ENCODE data around the gene DSTN.

DNA sequence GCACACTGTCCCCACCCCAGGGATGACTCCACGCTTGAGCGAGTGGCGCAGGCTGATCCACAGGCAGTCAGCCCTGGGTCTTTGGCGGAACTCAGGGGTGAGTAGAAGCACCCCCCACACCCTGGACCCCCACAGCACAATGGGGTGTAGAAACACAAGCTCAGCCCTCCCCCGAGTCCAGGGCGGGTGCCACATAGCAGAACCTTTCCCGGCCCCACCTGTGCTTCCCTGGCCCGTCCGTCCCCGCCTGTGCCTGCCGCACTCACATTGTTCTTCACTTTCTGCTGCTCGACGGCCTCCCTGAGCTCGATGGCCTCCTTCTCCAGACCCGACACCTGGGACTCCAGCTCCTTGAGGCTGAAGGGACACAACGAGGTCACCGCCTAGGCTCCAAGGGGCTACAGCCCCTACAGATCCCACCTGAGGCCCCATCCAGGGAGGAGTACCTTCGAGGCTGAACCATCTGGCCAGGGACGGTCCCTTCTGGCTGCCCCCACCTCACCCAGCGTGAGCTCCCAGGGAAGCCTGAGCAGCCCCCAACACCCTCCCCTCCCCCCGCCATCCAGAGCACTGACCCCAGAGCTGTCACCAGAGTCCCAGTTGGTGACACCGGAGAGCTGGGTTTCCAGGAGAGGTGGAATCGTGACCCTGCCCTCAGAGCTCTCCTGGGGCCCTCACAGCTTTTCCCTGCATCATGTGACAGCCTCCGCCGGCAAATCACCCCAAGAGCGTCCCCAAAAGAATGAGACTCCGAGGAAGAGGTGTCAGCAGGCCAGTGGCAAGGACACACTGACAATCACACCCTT, 55.6 kb downstream of the DSTN start:
- no peak for TF ChIP-seq SMC3 (IDR thresholded peaks at IDR 0.05; ENCODE audit: low read depth, low read length)
- TF ChIP-seq, protein P1, sequence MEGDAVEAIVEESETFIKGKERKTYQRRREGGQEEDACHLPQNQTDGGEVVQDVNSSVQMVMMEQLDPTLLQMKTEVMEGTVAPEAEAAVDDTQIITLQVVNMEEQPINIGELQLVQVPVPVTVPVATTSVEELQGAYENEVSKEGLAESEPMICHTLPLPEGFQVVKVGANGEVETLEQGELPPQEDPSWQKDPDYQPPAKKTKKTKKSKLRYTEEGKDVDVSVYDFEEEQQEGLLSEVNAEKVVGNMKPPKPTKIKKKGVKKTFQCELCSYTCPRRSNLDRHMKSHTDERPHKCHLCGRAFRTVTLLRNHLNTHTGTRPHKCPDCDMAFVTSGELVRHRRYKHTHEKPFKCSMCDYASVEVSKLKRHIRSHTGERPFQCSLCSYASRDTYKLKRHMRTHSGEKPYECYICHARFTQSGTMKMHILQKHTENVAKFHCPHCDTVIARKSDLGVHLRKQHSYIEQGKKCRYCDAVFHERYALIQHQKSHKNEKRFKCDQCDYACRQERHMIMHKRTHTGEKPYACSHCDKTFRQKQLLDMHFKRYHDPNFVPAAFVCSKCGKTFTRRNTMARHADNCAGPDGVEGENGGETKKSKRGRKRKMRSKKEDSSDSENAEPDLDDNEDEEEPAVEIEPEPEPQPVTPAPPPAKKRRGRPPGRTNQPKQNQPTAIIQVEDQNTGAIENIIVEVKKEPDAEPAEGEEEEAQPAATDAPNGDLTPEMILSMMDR (conservative IDR thresholded peaks at IDR 0.05; ENCODE audit: low read depth, low read length) = no peak
- no peak for TF ChIP-seq POLR2A (IDR thresholded peaks at IDR 0.05; ENCODE audit: low read depth, low read length)
- TF ChIP-seq FOS (IDR thresholded peaks at IDR 0.05; ENCODE audit: low read depth, low read length) = no peak
- no peak for TF ChIP-seq MAFK (IDR thresholded peaks at IDR 0.05; ENCODE audit: low read depth, low read length)
- TF ChIP-seq, protein P2, sequence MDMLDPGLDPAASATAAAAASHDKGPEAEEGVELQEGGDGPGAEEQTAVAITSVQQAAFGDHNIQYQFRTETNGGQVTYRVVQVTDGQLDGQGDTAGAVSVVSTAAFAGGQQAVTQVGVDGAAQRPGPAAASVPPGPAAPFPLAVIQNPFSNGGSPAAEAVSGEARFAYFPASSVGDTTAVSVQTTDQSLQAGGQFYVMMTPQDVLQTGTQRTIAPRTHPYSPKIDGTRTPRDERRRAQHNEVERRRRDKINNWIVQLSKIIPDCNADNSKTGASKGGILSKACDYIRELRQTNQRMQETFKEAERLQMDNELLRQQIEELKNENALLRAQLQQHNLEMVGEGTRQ (IDR thresholded peaks at IDR 0.05; ENCODE audit: low read depth, low read length) = no peak
- TF ChIP-seq RAD21 (IDR thresholded peaks at IDR 0.05; ENCODE audit: low read length) = no peak
